Esophagus (tissue), 2 donors: ENCODE results near the gene SFTPA1. TPM values are rescaled to one million over a fixed set of nuclear protein-coding genes. Genes with fewer than 3 reads are reported as not detected.
"Not testable (repeated sequence)": the region's sequence is repeated elsewhere in the genome, so short reads cannot be mapped to it uniquely, and the experiment has no call there.

Experiments used
- H3K27ac ChIP-seq, 2 donors: one replicate each; pipeline ENCODE4 v1.5.1; 2013; ENCODE audit warnings: low read depth in 2 of 2, mild to moderate bottlenecking in 2 of 2, inconsistent platforms in 1 of 2, low read length in 1 of 2, moderate library complexity in 1 of 2
- H3K27me3 ChIP-seq, 2 donors: one replicate each; pipeline ENCODE4 v1.6.1; 2013; ENCODE audit warnings: low read length in 2 of 2, control low read depth in 1 of 2, mild to moderate bottlenecking in 1 of 2; ENCODE audit not compliant: insufficient read depth in 2 of 2, control insufficient read depth in 1 of 2
- H3K36me3 ChIP-seq, 2 donors: one replicate each; pipeline ENCODE4 v1.6.1; 2013; ENCODE audit warnings: low read length in 1 of 2; ENCODE audit not compliant: control insufficient read depth in 2 of 2, insufficient read depth in 2 of 2
- H3K4me1 ChIP-seq, 2 donors: one replicate each; pipeline ENCODE4 v1.6.1; 2013; ENCODE audit warnings: low read length in 1 of 2; ENCODE audit not compliant: control insufficient read depth in 2 of 2, insufficient read depth in 2 of 2
- H3K4me3 ChIP-seq, 2 donors: one replicate each; pipeline ENCODE4 v1.5.1; 2013; ENCODE audit warnings: low read length in 2 of 2, mild to moderate bottlenecking in 2 of 2, low read depth in 1 of 2, moderate library complexity in 1 of 2
- H3K9me3 ChIP-seq, 2 donors: one replicate each; pipeline ENCODE4 v1.6.1; 2013; ENCODE audit warnings: mild to moderate bottlenecking in 2 of 2, low read depth in 1 of 2, low read length in 1 of 2, moderate library complexity in 1 of 2; ENCODE audit not compliant: control insufficient read depth in 2 of 2, insufficient read depth in 1 of 2
- WGBS, 2 donors: extraction: QIAGEN DNeasy Blood & Tissue Kit; methylation state at CpG; one replicate each; pipeline ENCODE4 v1.1.7; 2013; 5-methylcytosine and 5-hydroxymethylcytosine counted together
- polyA plus RNA-seq, 2 donors: library from polyadenylated mRNA; stranded (reverse); fragments of 200-250 nt; gene quantifications; one replicate each; pipeline ENCODE4 v1.2.3, GENCODE V29; 2013
- donor health status: healthy with polysubstance abuse.
- donor health status: Bipolar disorder and iron deficiency.

SFTPA1 gene
- under 1 TPM; 0.29 to 0.57 TPM for polyA plus RNA-seq

- H3K4me1 ChIP-seq = no peaks in the 10 kb centered on the region
- 76 to 83% methylated on average over 4 of the region's 4 CpGs for WGBS, 2 donors
- H3K27ac ChIP-seq = no peak within 1 kb of the TSS
- H3K4me3 ChIP-seq = no peak within 1 kb of the TSS
- H3K36me3 ChIP-seq = no peaks in the 10 kb centered on the region
- no peaks in the 10 kb centered on the region for H3K9me3 ChIP-seq
- H3K27me3 ChIP-seq = no peaks in the 10 kb centered on the region
Observed at GRCh38 chr10:79610601-79611191, at the start of gene SFTPA1. Gene SFTPA1 (plus strand): TSS chr10:79610939. CDS start chr10:79611826, 887 bp downstream.

GRCh38 chr10:79561257-79561656, 49.5 kb upstream of the SFTPA1 start:
- Histone ChIP-seq H3K4me3 (no peak overlapping the region), H3K27ac (no peak overlapping the region), H3K27me3 (no peaks in the 10 kb centered on the region), H3K9me3 (no peaks in the 10 kb centered on the region), H3K4me1 (no peaks in the 10 kb centered on the region), H3K36me3 (no peaks in the 10 kb centered on the region)
- 65 to 83% methylated on average over 3 of the region's 3 CpGs for WGBS, 2 donors

GRCh38 chr10:79562135-79562756, 48.5 kb upstream of the SFTPA1 start:
- Histone ChIP-seq H3K9me3 (no peaks in the 10 kb centered on the region), H3K36me3 (no peaks in the 10 kb centered on the region), H3K4me1 (no peaks in the 10 kb centered on the region), H3K4me3 (no peak overlapping the region), H3K27me3 (no peaks in the 10 kb centered on the region), H3K27ac (no peak overlapping the region)
- 18 to 26% methylated on average over 17 of the region's 17 CpGs for whole genome bisulfite sequencing, 2 donors

- Histone ChIP-seq H3K27ac (no peak overlapping the region), H3K9me3 (no peaks in the 10 kb centered on the region), H3K36me3 (no peaks in the 10 kb centered on the region), H3K4me3 (no peak overlapping the region), H3K27me3 (no peaks in the 10 kb centered on the region), H3K4me1 (no peaks in the 10 kb centered on the region)
- WGBS, 2 donors = 70% methylated on average over 4 of the region's 4 CpGs
Observed at GRCh38 chr10:79563426-79563825, 47.3 kb upstream of the SFTPA1 start.

- WGBS, 2 donors = 77 to 82% methylated on average over 6 of the region's 6 CpGs
- H3K27ac ChIP-seq, H3K36me3 ChIP-seq, H3K9me3 ChIP-seq, H3K27me3 ChIP-seq, H3K4me3 ChIP-seq, H3K4me1 ChIP-seq: not testable (repeated sequence)
Observed at GRCh38 chr10:79570624-79571023, 40.1 kb upstream of the SFTPA1 start.

GRCh38 chr10:79579361-79579760, 31.4 kb upstream of the SFTPA1 start:
- no peak overlapping the region for H3K4me3 ChIP-seq
- no peaks in the 10 kb centered on the region for H3K9me3 ChIP-seq
- no peaks in the 10 kb centered on the region for H3K36me3 ChIP-seq
- H3K27ac ChIP-seq = no peak overlapping the region
- H3K4me1 ChIP-seq = no peaks in the 10 kb centered on the region
- WGBS, 2 donors = 91 to 92% methylated on average over 2 of the region's 2 CpGs
- no peaks in the 10 kb centered on the region for H3K27me3 ChIP-seq

GRCh38 chr10:79581044-79581443, 29.7 kb upstream of the SFTPA1 start:
- no peaks in the 10 kb centered on the region for H3K27me3 ChIP-seq
- no peak overlapping the region for H3K4me3 ChIP-seq
- no peaks in the 10 kb centered on the region for H3K36me3 ChIP-seq
- no peak overlapping the region for H3K27ac ChIP-seq
- H3K9me3 ChIP-seq = no peaks in the 10 kb centered on the region
- H3K4me1 ChIP-seq = no peaks in the 10 kb centered on the region

- Histone ChIP-seq H3K36me3 (no peaks in the 10 kb centered on the region), H3K4me1 (no peaks in the 10 kb centered on the region), H3K4me3 (no peak overlapping the region), H3K27ac (no peak overlapping the region), H3K9me3 (no peaks in the 10 kb centered on the region), H3K27me3 (no peaks in the 10 kb centered on the region)
- 84% methylated on average over 6 of the region's 6 CpGs for WGBS, 2 donors
Observed at GRCh38 chr10:79582096-79582495, 28.6 kb upstream of the SFTPA1 start.

- not testable (repeated sequence) for H3K4me3 ChIP-seq, H3K27me3 ChIP-seq, H3K27ac ChIP-seq, H3K4me1 ChIP-seq, H3K36me3 ChIP-seq, H3K9me3 ChIP-seq
- 63 to 64% methylated on average over 3 to 4 of the region's 6 CpGs for WGBS, 2 donors
Observed at GRCh38 chr10:79582954-79583353, 27.8 kb upstream of the SFTPA1 start.

GRCh38 chr10:79583488-79584024, 27.2 kb upstream of the SFTPA1 start:
- 82 to 89% methylated on average over 7 of the region's 7 CpGs for WGBS, 2 donors
- Histone ChIP-seq H3K36me3 (no peaks in the 10 kb centered on the region), H3K4me1 (no peaks in the 10 kb centered on the region), H3K27me3 (no peaks in the 10 kb centered on the region), H3K9me3 (no peaks in the 10 kb centered on the region), H3K4me3 (no peak overlapping the region), H3K27ac (no peak overlapping the region)
